B cell (primary cell): ENCODE data around the gene SPINK5.

Experiments used
- EZH2 ChIP-seq: IDR thresholded peaks from 2 replicates; pipeline ENCODE4 v1.6.1; 2012; ENCODE audit warnings: borderline replicate concordance, low read depth, mild to moderate bottlenecking, moderate library complexity, low read length; ENCODE audit not compliant: insufficient read depth, poor library complexity, severe bottlenecking
- TF ChIP-seq, protein P1 (sequence below): fragments of 200-600 bp; IDR thresholded peaks from one replicate; pipeline ENCODE4 v1.8.0; 2022; ENCODE audit warnings: antibody characterized with exemption, mild to moderate bottlenecking

DNA sequence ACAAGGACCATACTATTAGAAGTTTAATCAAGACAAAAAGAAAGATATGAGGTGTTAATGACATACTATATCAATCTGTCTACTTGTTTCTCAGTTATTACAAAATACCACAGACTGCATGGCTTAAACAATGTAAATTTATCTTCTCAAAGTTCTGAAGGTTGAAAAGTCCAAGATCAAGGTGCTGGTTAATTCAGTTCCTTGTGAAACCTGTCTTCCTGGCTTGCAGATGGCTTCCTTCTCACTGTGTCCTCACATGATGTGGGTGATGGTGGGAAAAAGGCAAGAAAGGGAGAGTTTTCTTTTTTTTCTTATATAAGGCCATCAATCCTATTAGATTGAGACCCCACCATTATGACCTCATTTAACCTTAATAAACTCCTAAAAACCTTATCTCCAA is 89.0 kb downstream of the SPINK5 start:
- TF ChIP-seq, protein P1, sequence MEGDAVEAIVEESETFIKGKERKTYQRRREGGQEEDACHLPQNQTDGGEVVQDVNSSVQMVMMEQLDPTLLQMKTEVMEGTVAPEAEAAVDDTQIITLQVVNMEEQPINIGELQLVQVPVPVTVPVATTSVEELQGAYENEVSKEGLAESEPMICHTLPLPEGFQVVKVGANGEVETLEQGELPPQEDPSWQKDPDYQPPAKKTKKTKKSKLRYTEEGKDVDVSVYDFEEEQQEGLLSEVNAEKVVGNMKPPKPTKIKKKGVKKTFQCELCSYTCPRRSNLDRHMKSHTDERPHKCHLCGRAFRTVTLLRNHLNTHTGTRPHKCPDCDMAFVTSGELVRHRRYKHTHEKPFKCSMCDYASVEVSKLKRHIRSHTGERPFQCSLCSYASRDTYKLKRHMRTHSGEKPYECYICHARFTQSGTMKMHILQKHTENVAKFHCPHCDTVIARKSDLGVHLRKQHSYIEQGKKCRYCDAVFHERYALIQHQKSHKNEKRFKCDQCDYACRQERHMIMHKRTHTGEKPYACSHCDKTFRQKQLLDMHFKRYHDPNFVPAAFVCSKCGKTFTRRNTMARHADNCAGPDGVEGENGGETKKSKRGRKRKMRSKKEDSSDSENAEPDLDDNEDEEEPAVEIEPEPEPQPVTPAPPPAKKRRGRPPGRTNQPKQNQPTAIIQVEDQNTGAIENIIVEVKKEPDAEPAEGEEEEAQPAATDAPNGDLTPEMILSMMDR = no peak
- no peak for TF ChIP-seq EZH2
